ENCODE data around the gene ALDH1A1. TPM values are rescaled to one million over a fixed set of nuclear protein-coding genes. Genes with fewer than 3 reads are reported as not detected.
"Not testable (repeated sequence)": the region's sequence is repeated elsewhere in the genome, so short reads cannot be mapped to it uniquely, and the experiment has no call there.

The ALDH1A1 gene
- total and polyA plus RNA-seq, 5 donors: 35.3 to 56.7 (median 40.8) TPM

DNA sequence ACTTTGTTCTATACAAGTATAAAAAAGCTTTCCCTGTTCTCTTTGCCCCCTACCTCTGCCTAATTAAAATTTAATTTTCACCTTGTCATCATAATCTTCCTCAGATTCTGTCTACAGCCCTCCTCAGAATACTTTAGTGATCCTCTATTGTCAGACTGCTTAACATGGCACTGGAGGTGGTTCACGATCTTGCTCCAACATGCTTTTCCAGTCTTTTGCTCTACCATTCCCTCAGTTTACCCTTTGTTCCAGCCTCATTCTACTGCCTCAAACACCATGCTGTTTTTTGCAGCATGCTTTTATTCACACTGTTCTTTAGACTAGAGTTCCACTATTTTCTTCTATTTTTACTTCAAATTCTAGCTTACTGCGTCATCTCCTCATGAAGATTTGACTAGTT lies 10.4 kb downstream of the ALDH1A1 start:
- no peaks in the 10 kb centered on the region for H3K9me3 ChIP-seq (ENCODE audit: control insufficient read depth, low read length)
- intact Hi-C loops (cut with DNase I): no loop called here
- H3K27ac ChIP-seq (ENCODE audit: low read length): no peak overlapping the region
- no peak overlapping the region for H3K4me3 ChIP-seq (ENCODE audit: low read length)
- no peaks in the 10 kb centered on the region for H3K27me3 ChIP-seq (ENCODE audit: control insufficient read depth, insufficient read depth)
- 89% methylated on average over 2 of the region's 2 CpGs for WGBS
- DNase-seq (no peak), ATAC-seq (no peak)
- H3K4me1 ChIP-seq (ENCODE audit: control insufficient read depth, insufficient read depth, low read length): no peaks in the 10 kb centered on the region

DNA sequence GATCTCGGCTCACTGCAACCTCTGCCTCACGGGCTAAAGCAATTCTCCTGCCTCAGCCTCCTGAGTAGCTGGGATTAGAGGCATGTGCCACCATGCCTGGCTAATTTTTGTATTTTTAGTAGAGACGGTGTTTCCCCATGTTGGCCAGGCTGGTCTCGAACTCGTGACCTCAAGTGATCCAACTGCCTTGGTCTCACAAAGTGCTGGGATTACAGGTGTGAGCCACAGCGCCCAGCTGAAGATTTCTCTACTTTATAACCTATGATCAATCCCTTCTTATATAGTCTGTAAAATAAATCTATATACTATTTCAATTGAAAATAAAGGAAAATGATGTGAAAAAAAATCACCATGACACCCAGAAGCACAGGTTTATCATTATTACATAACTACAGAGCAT lies 13.3 kb downstream of the ALDH1A1 start:
- H3K9me3 ChIP-seq (ENCODE audit: control insufficient read depth, low read length); H3K27ac ChIP-seq (ENCODE audit: low read length); H3K27me3 ChIP-seq (ENCODE audit: control insufficient read depth, insufficient read depth); intact Hi-C loops (cut with DNase I); ATAC-seq; H3K4me3 ChIP-seq (ENCODE audit: low read length); H3K4me1 ChIP-seq (ENCODE audit: control insufficient read depth, insufficient read depth, low read length); DNase-seq: not testable (repeated sequence)
- 92% methylated on average over 6 of the region's 6 CpGs for WGBS

- intact Hi-C loops (cut with DNase I): no loop called here
- Histone ChIP-seq H3K9me3 (ENCODE audit: control insufficient read depth, low read length) (no peaks in the 10 kb centered on the region), H3K27ac (ENCODE audit: low read length) (no peak overlapping the region), H3K27me3 (ENCODE audit: control insufficient read depth, insufficient read depth) (no peaks in the 10 kb centered on the region), H3K4me3 (ENCODE audit: low read length) (no peak overlapping the region), H3K4me1 (ENCODE audit: control insufficient read depth, insufficient read depth, low read length) (no peaks in the 10 kb centered on the region)
- WGBS: 82% methylated on average over 4 of the region's 4 CpGs
- ATAC-seq: peak; percentile 60 to 64
- DNase-seq: peak in 1 of 3 donors; percentile 31
These were observed 15.3 kb downstream of the ALDH1A1 start for GRCh38 chr9:72937545-72937944.

DNA sequence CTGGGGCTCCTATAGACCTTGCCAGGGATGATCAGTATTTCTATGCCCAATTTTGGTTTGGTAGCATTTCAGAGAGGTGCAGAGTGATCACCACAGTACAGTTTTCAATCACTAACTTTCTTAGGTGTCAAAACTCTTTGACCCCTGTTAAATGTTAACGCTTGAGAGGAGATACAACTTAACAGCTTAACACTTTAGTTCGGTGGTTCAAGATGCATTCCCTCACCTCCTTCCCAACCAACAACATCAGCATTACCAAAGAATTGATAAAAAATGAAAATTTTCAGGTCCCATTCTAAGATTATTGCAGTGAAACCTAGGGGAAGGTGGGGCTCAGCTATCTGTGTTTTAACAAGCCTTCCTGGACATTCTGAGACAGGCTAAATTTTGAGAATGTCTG lies 16.2 kb downstream of the ALDH1A1 start:
- DNase-seq (no peak), ATAC-seq (no peak)
- H3K27ac ChIP-seq (ENCODE audit: low read length): no peak overlapping the region
- H3K4me3 ChIP-seq (ENCODE audit: low read length): no peak overlapping the region
- H3K4me1 ChIP-seq (ENCODE audit: control insufficient read depth, insufficient read depth, low read length): no peaks in the 10 kb centered on the region
- H3K9me3 ChIP-seq (ENCODE audit: control insufficient read depth, low read length): no peaks in the 10 kb centered on the region
- H3K27me3 ChIP-seq (ENCODE audit: control insufficient read depth, insufficient read depth): no peaks in the 10 kb centered on the region
- intact Hi-C loops (cut with DNase I): no loop called here
- 71% methylated on average over 2 of the region's 2 CpGs for WGBS

DNA sequence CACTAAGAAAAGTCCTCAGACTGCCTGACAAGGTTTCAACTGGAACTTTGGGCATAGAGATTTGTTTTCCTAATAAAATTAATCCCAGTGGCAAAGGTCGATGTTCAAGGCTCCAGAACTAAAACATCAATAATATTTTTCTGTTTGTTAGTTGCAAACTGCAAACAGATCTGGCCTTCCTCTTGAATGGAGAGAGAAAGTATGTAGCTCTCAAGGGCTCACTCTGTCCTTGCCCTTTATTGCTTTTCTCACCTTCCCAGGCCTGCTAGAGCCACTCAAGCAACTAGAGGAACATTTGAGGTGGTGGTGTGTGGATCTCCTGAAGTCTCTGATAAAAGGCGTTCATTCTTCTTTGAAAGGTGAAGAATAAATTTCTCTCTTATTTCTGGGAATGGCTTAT lies 16.6 kb downstream of the ALDH1A1 start:
- 90% methylated on average over 2 of the region's 2 CpGs for WGBS
- H3K9me3 ChIP-seq (ENCODE audit: control insufficient read depth, low read length): no peaks in the 10 kb centered on the region
- intact Hi-C loops (cut with DNase I): no loop called here

GRCh38 chr9:72935595-72935994 lies 17.3 kb downstream of the ALDH1A1 start:
- no peak for ATAC-seq
- H3K4me1 ChIP-seq (ENCODE audit: control insufficient read depth, insufficient read depth, low read length): no peaks in the 10 kb centered on the region
- intact Hi-C loops (cut with DNase I): no loop called here
- WGBS: 93% methylated on average over 4 of the region's 4 CpGs
- H3K4me3 ChIP-seq (ENCODE audit: low read length): no peak overlapping the region
- no peaks in the 10 kb centered on the region for H3K9me3 ChIP-seq (ENCODE audit: control insufficient read depth, low read length)
- no peak for DNase-seq
- no peaks in the 10 kb centered on the region for H3K27me3 ChIP-seq (ENCODE audit: control insufficient read depth, insufficient read depth)
- no peak overlapping the region for H3K27ac ChIP-seq (ENCODE audit: low read length)

More for the DNA sequence above, 16.6 kb downstream of the ALDH1A1 start:
- ATAC-seq (no peak), DNase-seq (no peak)
- no peaks in the 10 kb centered on the region for H3K27me3 ChIP-seq (ENCODE audit: control insufficient read depth, insufficient read depth)
- no peak overlapping the region for H3K4me3 ChIP-seq (ENCODE audit: low read length)
- H3K27ac ChIP-seq (ENCODE audit: low read length): no peak overlapping the region
- H3K4me1 ChIP-seq (ENCODE audit: control insufficient read depth, insufficient read depth, low read length): no peaks in the 10 kb centered on the region

GRCh38 chr9:72933730-72934665 lies 18.9 kb downstream of the ALDH1A1 start:
- ATAC-seq (no peak), DNase-seq (no peak)
- no peak overlapping the region for H3K4me3 ChIP-seq (ENCODE audit: low read length)
- no peaks in the 10 kb centered on the region for H3K27me3 ChIP-seq (ENCODE audit: control insufficient read depth, insufficient read depth)
- intact Hi-C loops (cut with DNase I): no loop called here
- H3K27ac ChIP-seq (ENCODE audit: low read length): no peak overlapping the region
- H3K4me1 ChIP-seq (ENCODE audit: control insufficient read depth, insufficient read depth, low read length): no peaks in the 10 kb centered on the region
- no peaks in the 10 kb centered on the region for H3K9me3 ChIP-seq (ENCODE audit: control insufficient read depth, low read length)
- 83% methylated on average over 4 of the region's 4 CpGs for WGBS

DNA sequence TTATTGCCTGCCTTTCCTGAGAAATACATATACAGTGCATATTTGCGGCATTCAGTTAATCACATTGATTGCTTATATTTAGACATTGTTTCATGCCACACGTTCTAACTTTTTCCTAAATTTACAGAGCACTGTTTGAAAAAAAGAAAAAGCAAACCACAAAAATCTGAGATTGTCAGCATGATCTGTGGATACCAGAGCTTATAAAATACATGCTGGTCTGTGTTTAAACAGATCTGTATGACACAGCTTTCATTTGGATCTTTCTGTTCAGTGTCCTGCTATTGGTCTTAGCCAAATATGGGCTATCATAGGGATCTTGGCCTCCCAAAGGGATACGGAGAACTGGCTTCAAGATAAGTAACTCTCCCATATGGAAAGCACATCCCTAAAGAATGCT lies 20.2 kb downstream of the ALDH1A1 start:
- ATAC-seq (no peak), DNase-seq (no peak)
- 60% methylated on average over 3 of the region's 3 CpGs for WGBS
- intact Hi-C loops (cut with DNase I): no loop called here
- no peaks in the 10 kb centered on the region for H3K9me3 ChIP-seq (ENCODE audit: control insufficient read depth, low read length)
- H3K4me1 ChIP-seq (ENCODE audit: control insufficient read depth, insufficient read depth, low read length): no peaks in the 10 kb centered on the region
- H3K27me3 ChIP-seq (ENCODE audit: control insufficient read depth, insufficient read depth): no peaks in the 10 kb centered on the region
- H3K4me3 ChIP-seq (ENCODE audit: low read length): no peak overlapping the region
- H3K27ac ChIP-seq (ENCODE audit: low read length): no peak overlapping the region

DNA sequence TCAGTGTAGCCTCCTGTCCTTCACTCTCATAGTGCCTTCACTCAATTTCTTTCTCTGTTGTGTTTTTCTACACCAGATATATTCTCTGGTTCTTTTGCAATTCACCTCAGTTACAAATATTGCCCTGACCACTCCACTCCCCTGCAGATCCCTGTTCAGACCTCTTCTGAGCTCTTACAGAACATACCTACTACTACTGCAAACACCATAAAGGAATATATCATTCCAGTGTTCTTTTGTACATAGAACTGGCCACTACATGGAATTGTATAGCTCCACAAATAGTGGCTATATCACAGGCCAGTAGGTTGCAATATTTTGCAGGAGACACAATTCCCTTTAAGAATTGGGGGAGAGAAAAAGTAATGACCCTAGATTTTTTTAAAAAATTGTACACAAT lies 21.0 kb downstream of the ALDH1A1 start:
- no peaks in the 10 kb centered on the region for H3K27me3 ChIP-seq (ENCODE audit: control insufficient read depth, insufficient read depth)
- no peak overlapping the region for H3K27ac ChIP-seq (ENCODE audit: low read length)
- H3K4me1 ChIP-seq (ENCODE audit: control insufficient read depth, insufficient read depth, low read length): no peaks in the 10 kb centered on the region
- no peak for ATAC-seq
- H3K9me3 ChIP-seq (ENCODE audit: control insufficient read depth, low read length): no peaks in the 10 kb centered on the region
- intact Hi-C loops (cut with DNase I): no loop called here
- DNase-seq: no peak
- no peak overlapping the region for H3K4me3 ChIP-seq (ENCODE audit: low read length)

GRCh38 chr9:72931437-72931836 lies 21.4 kb downstream of the ALDH1A1 start:
- Histone ChIP-seq H3K9me3 (ENCODE audit: control insufficient read depth, low read length) (no peaks in the 10 kb centered on the region), H3K27ac (ENCODE audit: low read length) (no peak overlapping the region), H3K27me3 (ENCODE audit: control insufficient read depth, insufficient read depth) (no peaks in the 10 kb centered on the region), H3K4me3 (ENCODE audit: low read length) (no peak overlapping the region), H3K4me1 (ENCODE audit: control insufficient read depth, insufficient read depth, low read length) (no peaks in the 10 kb centered on the region)
- DNase-seq (no peak), ATAC-seq (no peak)
- WGBS: 68% methylated on average over 1 of the region's 1 CpG
- intact Hi-C loops (cut with DNase I): no loop called here

GRCh38 chr9:72930828-72931227 lies 22.0 kb downstream of the ALDH1A1 start:
- intact Hi-C loops (cut with DNase I): no loop called here
- Histone ChIP-seq H3K4me1 (ENCODE audit: control insufficient read depth, insufficient read depth, low read length) (no peaks in the 10 kb centered on the region), H3K27me3 (ENCODE audit: control insufficient read depth, insufficient read depth) (no peaks in the 10 kb centered on the region), H3K27ac (ENCODE audit: low read length) (no peak overlapping the region), H3K4me3 (ENCODE audit: low read length) (no peak overlapping the region), H3K9me3 (ENCODE audit: control insufficient read depth, low read length) (no peaks in the 10 kb centered on the region)
- no peak for ATAC-seq
- no peak for DNase-seq
- WGBS: 85% methylated on average over 10 of the region's 10 CpGs
